ENCODE data around the gene LRIG1. TPM values are rescaled to one million over a fixed set of nuclear protein-coding genes. Genes with fewer than 3 reads are reported as not detected.

The LRIG1 gene
- total RNA-seq, 5 donors from 2014 or later (not counting 1 experiment from before 2014, with no cell fraction given) = 33.5 to 49.8 (median 41.1) TPM

DNA sequence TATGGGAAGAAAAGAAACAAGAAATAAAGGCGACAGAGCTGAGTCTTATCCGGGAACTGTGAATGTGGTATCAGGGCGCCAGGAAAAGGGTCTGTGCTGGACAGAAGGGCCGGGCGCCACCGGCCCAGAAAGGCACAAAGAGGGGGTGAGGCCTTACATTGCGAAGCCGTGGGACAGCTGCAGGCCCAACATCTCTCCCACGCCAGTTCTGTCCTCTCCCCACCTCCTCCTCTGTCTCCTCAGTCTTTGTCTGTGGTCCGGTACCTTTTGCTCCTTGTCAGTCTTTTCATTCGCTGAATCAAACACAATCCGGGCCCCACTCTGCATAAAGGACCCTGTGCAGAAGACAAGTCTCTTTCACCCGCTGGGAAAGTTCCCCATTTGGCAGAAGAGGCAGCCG, 81.8 kb downstream of the LRIG1 start:
- H3K36me3 Mint-ChIP-seq = peaks cover 62% of the 10 kb centered on the region
- ATAC-seq (replicated peaks in 1 of 4) (no peak), DNase-seq (no peak)
- H3K4me1 ChIP-seq (ENCODE audit: control insufficient read depth in 1 of 2, extremely low read depth in 1 of 2, insufficient read depth in 2 of 2, low read length in 2 of 2) = no peaks in the 10 kb centered on the region
- H3K36me3 ChIP-seq (ENCODE audit: control insufficient read depth in 2 of 2, extremely low read depth in 1 of 2, insufficient read depth in 1 of 2, low read length in 1 of 2) = peaks cover 4 to 11% of the 10 kb centered on the region in 2 donors
- H3K4me1 Mint-ChIP-seq = peaks cover 19 to 28% (median 22%) of the 10 kb centered on the region in 3 donors
- no peak overlapping the region for H3K4me3 Mint-ChIP-seq
- ChIA-PET POLR2A (no interaction called here), CTCF (interaction anchor here in 1 of 2 donors (0.5 to 0.7 kb wide), 2 partner anchors 12 to 31 kb away, joined by 3 to 8 read pairs; no protein-coding TSS in a partner anchor)
- H3K9me3 Mint-ChIP-seq = peaks cover 8 to 18% (median 18%) of the 10 kb centered on the region in 3 donors
- H3K27me3 Mint-ChIP-seq = no peaks in the 10 kb centered on the region
- H3K27ac ChIP-seq (ENCODE audit: low read length) = no peak overlapping the region
- H3K9me3 ChIP-seq = no peaks in the 10 kb centered on the region
- H3K27ac Mint-ChIP-seq = peak overlapping the region; percentile 37 to 52
- no peak overlapping the region for H3K4me3 ChIP-seq (ENCODE audit: control insufficient read depth in 1 of 2, extremely low read depth in 1 of 2, low read length in 1 of 2)
- no peaks in the 10 kb centered on the region for H3K27me3 ChIP-seq (replicated peaks in 1 of 2; ENCODE audit: control insufficient read depth in 2 of 2, extremely low read depth in 1 of 2, insufficient read depth in 2 of 2, low read length in 1 of 2)
- WGBS (ENCODE audit: insufficient coverage) = 95% methylated on average over 8 of the region's 14 CpGs

DNA sequence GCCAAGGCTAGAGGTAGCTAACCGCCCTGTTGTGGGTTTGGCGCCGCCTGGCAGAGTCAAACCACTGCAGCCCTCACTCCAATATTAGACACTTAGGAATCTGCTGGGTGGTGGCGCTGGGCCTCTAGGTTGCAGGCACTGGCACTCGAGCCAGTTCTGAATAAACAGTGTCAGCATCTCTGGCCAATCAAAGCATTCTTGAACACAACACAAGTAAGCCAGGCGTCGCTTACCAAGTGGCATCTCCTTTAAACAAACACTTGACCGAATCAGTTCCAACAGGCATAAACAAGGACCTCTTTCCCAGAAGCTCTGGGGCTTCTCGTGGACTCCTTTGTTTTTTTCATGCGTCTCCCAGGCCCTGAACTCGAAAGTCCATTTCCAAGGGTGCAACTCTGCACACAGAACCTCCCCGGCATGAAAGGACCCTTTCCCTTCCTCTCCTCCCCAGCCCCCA, 82.3 kb downstream of the LRIG1 start:
- 94% methylated on average over 10 of the region's 12 CpGs for WGBS (ENCODE audit: insufficient coverage)
- no peaks in the 10 kb centered on the region for H3K9me3 ChIP-seq
- no peak for ATAC-seq (replicated peaks in 1 of 4)
- H3K4me1 ChIP-seq (ENCODE audit: control insufficient read depth in 1 of 2, extremely low read depth in 1 of 2, insufficient read depth in 2 of 2, low read length in 2 of 2) = no peaks in the 10 kb centered on the region
- peaks cover 59% of the 10 kb centered on the region for H3K36me3 Mint-ChIP-seq
- H3K27ac Mint-ChIP-seq = peak overlapping the region in 1 of 2 donors; percentile 34
- no peak for DNase-seq
- CTCF ChIA-PET = no interaction called here
- H3K27ac ChIP-seq (ENCODE audit: low read length) = no peak overlapping the region
- no peak overlapping the region for H3K4me3 ChIP-seq (ENCODE audit: control insufficient read depth in 1 of 2, extremely low read depth in 1 of 2, low read length in 1 of 2)
- POLR2A ChIA-PET = no interaction called here
- peaks cover 13 to 26% (median 22%) of the 10 kb centered on the region in 3 donors for H3K4me1 Mint-ChIP-seq
- H3K36me3 ChIP-seq (ENCODE audit: control insufficient read depth in 2 of 2, extremely low read depth in 1 of 2, insufficient read depth in 1 of 2, low read length in 1 of 2) = peaks cover 5 to 11% of the 10 kb centered on the region in 2 donors
- H3K9me3 Mint-ChIP-seq = peaks cover 8 to 16% (median 16%) of the 10 kb centered on the region in 3 donors
- no peaks in the 10 kb centered on the region for H3K27me3 ChIP-seq (replicated peaks in 1 of 2; ENCODE audit: control insufficient read depth in 2 of 2, extremely low read depth in 1 of 2, insufficient read depth in 2 of 2, low read length in 1 of 2)
- H3K27me3 Mint-ChIP-seq = no peaks in the 10 kb centered on the region
- no peak overlapping the region for H3K4me3 Mint-ChIP-seq

DNA sequence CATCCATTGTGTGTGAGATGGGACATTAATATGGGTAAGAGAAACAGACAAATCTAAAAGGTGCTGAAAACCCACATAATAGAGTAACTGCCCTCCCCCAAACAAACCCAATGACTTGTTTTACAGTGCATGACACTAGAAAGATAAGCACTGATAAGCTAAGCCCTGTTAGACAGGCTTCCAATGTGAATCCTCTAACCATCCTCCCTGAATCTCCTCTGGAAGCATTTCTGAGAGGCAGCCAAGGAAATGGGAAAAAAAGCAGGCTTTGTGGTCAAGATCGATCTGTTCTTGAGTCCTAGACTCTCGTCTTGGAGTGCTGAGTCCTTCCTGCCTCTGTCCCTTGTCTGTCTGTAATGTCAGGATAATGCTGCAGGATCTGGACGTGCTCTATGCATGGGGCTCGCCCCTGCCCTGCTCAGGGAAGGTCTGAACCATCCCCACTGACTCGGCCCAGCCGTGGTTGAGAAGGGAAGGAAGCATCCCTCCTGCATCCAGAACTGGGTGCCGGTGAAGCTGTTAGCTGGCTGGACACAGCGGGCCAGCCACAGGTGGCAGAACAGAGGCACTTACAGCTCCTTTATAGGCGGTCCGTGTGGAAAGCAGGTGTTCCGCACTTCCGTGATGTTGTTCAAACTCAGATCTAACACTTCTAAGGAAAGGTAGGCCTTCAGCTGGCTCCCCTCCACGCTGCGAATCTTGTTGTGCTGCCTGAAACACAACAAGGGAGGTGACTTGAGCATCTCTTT, 84.1 kb downstream of the LRIG1 start:
- H3K9me3 ChIP-seq = no peaks in the 10 kb centered on the region
- Mint-ChIP-seq H3K9me3 (peaks cover 0 to 7% (median 5%) of the 10 kb centered on the region in 3 donors), H3K4me3 (no peak overlapping the region), H3K4me1 (peaks cover 12 to 25% (median 22%) of the 10 kb centered on the region in 3 donors), H3K27me3 (no peaks in the 10 kb centered on the region), H3K36me3 (peaks cover 62% of the 10 kb centered on the region), H3K27ac (no peak overlapping the region)
- no peak for ATAC-seq (replicated peaks in 1 of 4)
- no peak overlapping the region for H3K4me3 ChIP-seq (ENCODE audit: control insufficient read depth in 1 of 2, extremely low read depth in 1 of 2, low read length in 1 of 2)
- H3K36me3 ChIP-seq (ENCODE audit: control insufficient read depth in 2 of 2, extremely low read depth in 1 of 2, insufficient read depth in 1 of 2, low read length in 1 of 2) = peaks cover 8 to 22% of the 10 kb centered on the region in 2 donors
- no peaks in the 10 kb centered on the region for H3K27me3 ChIP-seq (replicated peaks in 1 of 2; ENCODE audit: control insufficient read depth in 2 of 2, extremely low read depth in 1 of 2, insufficient read depth in 2 of 2, low read length in 1 of 2)
- ChIA-PET POLR2A (no interaction called here), CTCF (interaction anchor here in 1 of 2 donors (0.5 kb wide), 1 partner anchor 397 kb away, joined by 6 read pairs; no protein-coding TSS in a partner anchor)
- WGBS (ENCODE audit: insufficient coverage) = 91% methylated on average over 14 of the region's 14 CpGs
- DNase-seq = no peak
- H3K27ac ChIP-seq (ENCODE audit: low read length) = no peak overlapping the region
- no peaks in the 10 kb centered on the region for H3K4me1 ChIP-seq (ENCODE audit: control insufficient read depth in 1 of 2, extremely low read depth in 1 of 2, insufficient read depth in 2 of 2, low read length in 2 of 2)

DNA sequence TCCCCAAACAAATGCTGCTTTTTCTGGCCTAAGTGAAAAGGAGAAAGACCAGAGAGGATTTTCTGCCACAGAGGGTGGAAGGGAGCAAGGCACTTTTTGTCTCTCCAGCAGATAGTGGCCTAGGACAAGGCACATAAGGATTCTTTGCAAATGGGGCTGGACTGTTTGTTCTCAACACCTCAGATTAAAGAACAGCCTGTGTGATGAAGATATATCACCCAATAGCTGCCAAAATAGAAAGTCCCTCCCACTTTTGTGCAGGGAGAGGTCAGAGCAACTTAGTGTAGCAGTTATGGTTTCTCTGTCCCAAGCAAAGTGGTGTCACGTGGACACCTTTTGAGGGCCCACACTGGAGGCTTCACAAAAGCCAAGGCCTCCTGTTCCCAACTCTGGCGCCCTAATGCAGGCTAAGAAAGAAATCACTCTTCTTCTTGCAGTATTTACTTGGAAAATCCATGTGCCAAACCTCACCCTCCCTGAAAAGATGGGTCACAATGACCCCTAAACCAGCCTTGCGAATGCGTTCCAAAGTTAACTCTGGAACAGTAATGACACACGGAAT, 84.9 kb downstream of the LRIG1 start:
- Mint-ChIP-seq H3K4me1 (peaks cover 12 to 23% (median 22%) of the 10 kb centered on the region in 3 donors), H3K4me3 (no peak overlapping the region), H3K9me3 (peaks cover 0 to 5% (median 4%) of the 10 kb centered on the region in 3 donors), H3K36me3 (peaks cover 67% of the 10 kb centered on the region), H3K27ac (no peak overlapping the region), H3K27me3 (no peaks in the 10 kb centered on the region)
- Histone ChIP-seq H3K4me1 (ENCODE audit: control insufficient read depth in 1 of 2, extremely low read depth in 1 of 2, insufficient read depth in 2 of 2, low read length in 2 of 2) (no peaks in the 10 kb centered on the region), H3K36me3 (ENCODE audit: control insufficient read depth in 2 of 2, extremely low read depth in 1 of 2, insufficient read depth in 1 of 2, low read length in 1 of 2) (peaks cover 8 to 27% of the 10 kb centered on the region in 2 donors), H3K4me3 (ENCODE audit: control insufficient read depth in 1 of 2, extremely low read depth in 1 of 2, low read length in 1 of 2) (no peak overlapping the region), H3K27ac (ENCODE audit: low read length) (no peak overlapping the region), H3K27me3 (replicated peaks in 1 of 2; ENCODE audit: control insufficient read depth in 2 of 2, extremely low read depth in 1 of 2, insufficient read depth in 2 of 2, low read length in 1 of 2) (no peaks in the 10 kb centered on the region), H3K9me3 (no peaks in the 10 kb centered on the region)
- ChIA-PET POLR2A (no interaction called here), CTCF (no interaction called here)
- 88% methylated on average over 2 of the region's 5 CpGs for WGBS (ENCODE audit: insufficient coverage)
- no peak for DNase-seq
- no peak for ATAC-seq (replicated peaks in 1 of 4)

DNA sequence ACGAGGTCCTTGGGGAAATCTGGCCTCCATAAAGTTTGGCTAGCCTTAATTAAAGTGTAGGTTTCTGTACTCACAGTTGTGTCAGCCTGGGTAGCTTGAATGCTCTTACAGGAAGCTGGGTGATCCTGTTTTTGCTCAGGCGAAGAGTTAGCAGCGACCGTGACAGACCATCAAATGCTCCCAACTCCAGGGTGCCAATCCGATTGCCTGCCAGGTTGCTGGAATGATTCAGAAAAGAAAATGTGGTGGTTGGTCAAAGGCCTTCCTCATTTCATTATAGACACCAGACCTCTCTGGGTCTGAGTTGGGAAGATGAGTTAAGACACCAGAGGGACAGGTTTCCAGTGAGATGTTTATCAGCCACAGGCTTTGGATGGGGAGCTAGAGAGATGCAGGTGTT, 86.0 kb downstream of the LRIG1 start:
- H3K27me3 Mint-ChIP-seq = no peaks in the 10 kb centered on the region
- ATAC-seq (replicated peaks in 1 of 4) = no peak
- H3K36me3 Mint-ChIP-seq = peaks cover 63% of the 10 kb centered on the region
- 80% methylated on average over 1 of the region's 5 CpGs for WGBS (ENCODE audit: insufficient coverage)
- H3K4me3 ChIP-seq (ENCODE audit: control insufficient read depth in 1 of 2, extremely low read depth in 1 of 2, low read length in 1 of 2) = no peak overlapping the region
- H3K27me3 ChIP-seq (replicated peaks in 1 of 2; ENCODE audit: control insufficient read depth in 2 of 2, extremely low read depth in 1 of 2, insufficient read depth in 2 of 2, low read length in 1 of 2) = no peaks in the 10 kb centered on the region
- CTCF ChIA-PET = interaction anchor here in 1 of 2 donors (2.0 kb wide), 1 partner anchor 11 kb away, joined by 5 read pairs; no protein-coding TSS in a partner anchor
- H3K4me3 Mint-ChIP-seq = no peak overlapping the region
- POLR2A ChIA-PET = no interaction called here
- H3K4me1 Mint-ChIP-seq = peaks cover 5 to 14% (median 13%) of the 10 kb centered on the region in 3 donors
- H3K4me1 ChIP-seq (ENCODE audit: control insufficient read depth in 1 of 2, extremely low read depth in 1 of 2, insufficient read depth in 2 of 2, low read length in 2 of 2) = no peaks in the 10 kb centered on the region
- no peak for DNase-seq
- H3K9me3 Mint-ChIP-seq = no peaks in the 10 kb centered on the region
- H3K36me3 ChIP-seq (ENCODE audit: control insufficient read depth in 2 of 2, extremely low read depth in 1 of 2, insufficient read depth in 1 of 2, low read length in 1 of 2) = peaks cover 8 to 33% of the 10 kb centered on the region in 2 donors
- H3K27ac ChIP-seq (ENCODE audit: low read length) = no peak overlapping the region
- H3K9me3 ChIP-seq = no peaks in the 10 kb centered on the region
- H3K27ac Mint-ChIP-seq = no peak overlapping the region

DNA sequence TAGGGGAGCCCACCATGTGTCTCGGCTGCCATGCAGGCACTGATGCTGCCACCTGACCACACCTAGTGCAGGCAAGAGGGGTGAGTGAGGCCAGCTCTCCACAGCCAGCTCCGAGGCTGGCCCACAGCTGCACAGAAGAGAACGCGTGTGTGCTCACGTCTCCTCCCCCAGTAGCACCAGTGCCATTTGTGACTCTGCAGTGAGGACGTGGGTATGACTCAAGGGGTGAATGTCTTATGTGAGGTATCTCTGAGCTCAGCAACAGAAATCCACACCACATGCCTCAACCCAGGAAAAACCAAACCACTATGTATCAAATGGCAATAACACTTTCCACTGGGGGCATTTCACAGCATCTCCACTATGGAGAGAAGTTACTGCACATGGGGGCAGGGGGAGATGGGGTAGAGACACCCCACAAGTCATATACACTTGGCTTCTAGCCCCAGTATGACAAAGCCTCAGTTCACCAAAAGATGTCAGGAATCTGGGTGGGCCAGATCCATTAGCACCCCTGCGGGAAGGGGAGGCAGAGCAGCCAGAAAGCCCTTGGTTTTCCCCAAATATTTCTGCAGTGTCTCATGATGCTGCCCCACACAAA, 87.6 kb downstream of the LRIG1 start:
- Histone ChIP-seq H3K27ac (ENCODE audit: low read length) (no peak overlapping the region), H3K4me3 (ENCODE audit: control insufficient read depth in 1 of 2, extremely low read depth in 1 of 2, low read length in 1 of 2) (no peak overlapping the region), H3K27me3 (replicated peaks in 1 of 2; ENCODE audit: control insufficient read depth in 2 of 2, extremely low read depth in 1 of 2, insufficient read depth in 2 of 2, low read length in 1 of 2) (no peaks in the 10 kb centered on the region), H3K36me3 (ENCODE audit: control insufficient read depth in 2 of 2, extremely low read depth in 1 of 2, insufficient read depth in 1 of 2, low read length in 1 of 2) (peaks cover 8 to 44% of the 10 kb centered on the region in 2 donors), H3K9me3 (no peaks in the 10 kb centered on the region), H3K4me1 (ENCODE audit: control insufficient read depth in 1 of 2, extremely low read depth in 1 of 2, insufficient read depth in 2 of 2, low read length in 2 of 2) (no peaks in the 10 kb centered on the region)
- DNase-seq (no peak), ATAC-seq (replicated peaks in 1 of 4) (no peak)
- CTCF ChIA-PET = interaction anchor here (0.6 to 1.0 kb wide), 2 partner anchors 409 to 976 kb away, joined by 4 read pairs; no protein-coding TSS in a partner anchor
- no peak overlapping the region for H3K27ac Mint-ChIP-seq
- no peaks in the 10 kb centered on the region for H3K9me3 Mint-ChIP-seq
- H3K27me3 Mint-ChIP-seq = no peaks in the 10 kb centered on the region
- H3K4me1 Mint-ChIP-seq = peaks cover 0 to 3% (median 3%) of the 10 kb centered on the region in 3 donors
- H3K36me3 Mint-ChIP-seq = peaks cover 56% of the 10 kb centered on the region
- H3K4me3 Mint-ChIP-seq = no peak overlapping the region
- 86% methylated on average over 3 of the region's 7 CpGs for WGBS (ENCODE audit: insufficient coverage)
- POLR2A ChIA-PET = no interaction called here

All from T-cell (primary cell).